Smooth muscle cell (in vitro differentiated cells): ENCODE data around the gene LZTR1. TPM values are rescaled to one million over a fixed set of nuclear protein-coding genes. Genes with fewer than 3 reads are reported as not detected.

Source experiments
- DNase-seq: peaks from one replicate; lab custom pipeline; 2025; ENCODE audit not compliant: unreplicated experiment; lab: John Stamatoyannopoulos, UW
- H2AFZ ChIP-seq: fragments of 200-600 bp; sonication (generic); 2 replicates; pipeline ENCODE4 v1.6.0; 2016; ENCODE audit warnings: antibody characterized with exemption, low read depth, mild to moderate bottlenecking
- H3F3A ChIP-seq: fragments of 200-600 bp; sonication (generic); 2 replicates; pipeline ENCODE4 v1.6.0; 2017; ENCODE audit warnings: antibody characterized with exemption, low read depth
- H3K27ac ChIP-seq: fragments of 200-600 bp; sonication (generic); 2 replicates; pipeline ENCODE4 v1.5.1; 2016; ENCODE audit warnings: low read depth, mild to moderate bottlenecking
- H3K27me3 ChIP-seq: fragments of 200-600 bp; sonication (generic); 2 replicates; pipeline ENCODE4 v1.6.1; 2016; ENCODE audit warnings: low read depth, mild to moderate bottlenecking
- H3K36me3 ChIP-seq: fragments of 200-600 bp; sonication (generic); 2 replicates; pipeline ENCODE4 v1.5.1; 2016; ENCODE audit warnings: low read depth
- H3K4me1 ChIP-seq: fragments of 200-600 bp; sonication (generic); 2 replicates; pipeline ENCODE4 v1.5.1; 2016; ENCODE audit warnings: low read depth
- H3K4me2 ChIP-seq: fragments of 200-600 bp; sonication (generic); 2 replicates; pipeline ENCODE4 v1.6.0; 2016; ENCODE audit warnings: mild to moderate bottlenecking
- H3K4me3 ChIP-seq: fragments of 200-600 bp; sonication (generic); 2 replicates; pipeline ENCODE4 v1.5.1; 2016; ENCODE audit warnings: mild to moderate bottlenecking
- H3K79me2 ChIP-seq: fragments of 200-600 bp; sonication (generic); 2 replicates; pipeline ENCODE4 v1.6.0; 2016; ENCODE audit warnings: low read depth, mild to moderate bottlenecking
- H3K9ac ChIP-seq: fragments of 200-600 bp; sonication (generic); 2 replicates; pipeline ENCODE4 v1.6.0; 2016; ENCODE audit warnings: low read depth
- H3K9me3 ChIP-seq: fragments of 200-600 bp; sonication (generic); replicated peaks from 2 replicates; pipeline ENCODE4 v1.5.1; 2016; ENCODE audit warnings: low read depth
- H4K20me1 ChIP-seq: fragments of 200-600 bp; sonication (generic); 2 replicates; pipeline ENCODE4 v1.6.0; 2016; ENCODE audit warnings: low read depth
- WGBS: methylation state at CpG from one replicate; pipeline ENCODE4 v1.1.7; 2016; ENCODE audit warnings: low lambda C conversion rate; 5-methylcytosine and 5-hydroxymethylcytosine counted together
- polyA plus RNA-seq: library from polyadenylated mRNA; unstranded; fragments of >200 nt; fragmentation: Nextera tagmentation; extraction: Ambion mirVana; gene quantifications from 2 replicates; pipeline ENCODE4 v1.2.1, GENCODE V29; 2016
- total RNA-seq: library from RNA; depleted of rRNA; stranded (reverse); fragments of >200 nt; gene quantifications from 2 replicates; pipeline ENCODE4 v1.2.3, GENCODE V29; 2014
- TF ChIP-seq, protein P1 (sequence below): fragments of 200-600 bp; sonication (generic); IDR thresholded peaks from 2 replicates; pipeline ENCODE4 v1.5.1; 2017; ENCODE audit warnings: borderline replicate concordance, mild to moderate bottlenecking, antibody characterized with exemption; ENCODE audit not compliant: insufficient read depth, poor library complexity, severe bottlenecking

The LZTR1 gene
- total and polyA plus RNA-seq, 2 experiments from 2014 or later: 34.2 to 43.9 TPM

DNA sequence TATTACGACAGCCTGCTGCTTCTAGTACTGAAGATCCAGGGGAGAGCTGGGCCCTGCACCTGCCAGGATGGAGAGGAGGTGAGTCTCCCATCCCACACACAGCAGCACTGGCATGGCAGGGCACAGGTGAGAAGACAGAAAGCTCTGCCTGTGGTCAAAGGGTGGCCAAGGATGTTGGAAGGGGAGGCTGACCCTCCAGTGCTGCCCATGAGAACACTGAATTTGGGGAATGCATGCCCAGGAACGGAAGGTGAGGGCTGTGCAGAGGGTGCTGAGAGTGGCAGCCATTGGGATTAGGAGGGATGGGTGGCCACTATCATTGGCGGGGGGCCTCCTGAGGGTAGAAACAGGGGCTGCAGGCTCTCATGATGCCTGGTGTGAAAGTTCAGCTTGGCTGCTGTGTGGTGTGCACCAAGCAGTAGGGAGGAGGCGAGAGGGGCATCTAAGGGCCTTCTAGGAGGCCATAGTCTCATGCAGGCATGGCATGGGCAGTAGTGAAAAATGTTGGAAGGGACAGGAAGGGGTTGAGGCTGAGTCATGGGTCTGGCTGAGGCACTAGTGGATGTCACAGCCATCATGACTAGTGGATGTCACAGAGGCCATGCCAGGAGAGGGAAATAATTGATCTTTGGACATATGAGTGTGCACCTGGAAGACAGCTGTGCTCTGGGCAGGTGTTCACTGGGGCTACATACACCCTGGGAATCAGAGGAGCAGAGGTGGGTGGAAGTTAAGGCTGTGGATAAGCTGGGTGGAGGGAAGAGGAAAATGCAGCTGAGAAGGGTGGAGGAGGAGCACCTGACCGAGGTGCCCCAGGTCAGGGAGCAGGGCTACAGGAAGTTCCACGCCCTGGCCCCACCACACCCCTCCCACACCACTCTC lies 61.1 kb downstream of the LZTR1 start:
- Histone ChIP-seq H3K27me3 (no peaks in the 10 kb centered on the region), H3K9ac (no peak overlapping the region), H3K36me3 (no peaks in the 10 kb centered on the region), H4K20me1 (no peaks in the 10 kb centered on the region), H3K79me2 (no peaks in the 10 kb centered on the region), H3K4me1 (peaks cover 5% of the 10 kb centered on the region), H3K9me3 (no peaks in the 10 kb centered on the region), H3K4me3 (no peak overlapping the region), H3K4me2 (no peak overlapping the region), H3K27ac (no peak overlapping the region), H2AFZ (no peak overlapping the region), H3F3A (peaks cover 9% of the 10 kb centered on the region)
- DNase-seq: no peak
- 98% methylated on average over 6 of the region's 6 CpGs for WGBS
- TF ChIP-seq, protein P1, sequence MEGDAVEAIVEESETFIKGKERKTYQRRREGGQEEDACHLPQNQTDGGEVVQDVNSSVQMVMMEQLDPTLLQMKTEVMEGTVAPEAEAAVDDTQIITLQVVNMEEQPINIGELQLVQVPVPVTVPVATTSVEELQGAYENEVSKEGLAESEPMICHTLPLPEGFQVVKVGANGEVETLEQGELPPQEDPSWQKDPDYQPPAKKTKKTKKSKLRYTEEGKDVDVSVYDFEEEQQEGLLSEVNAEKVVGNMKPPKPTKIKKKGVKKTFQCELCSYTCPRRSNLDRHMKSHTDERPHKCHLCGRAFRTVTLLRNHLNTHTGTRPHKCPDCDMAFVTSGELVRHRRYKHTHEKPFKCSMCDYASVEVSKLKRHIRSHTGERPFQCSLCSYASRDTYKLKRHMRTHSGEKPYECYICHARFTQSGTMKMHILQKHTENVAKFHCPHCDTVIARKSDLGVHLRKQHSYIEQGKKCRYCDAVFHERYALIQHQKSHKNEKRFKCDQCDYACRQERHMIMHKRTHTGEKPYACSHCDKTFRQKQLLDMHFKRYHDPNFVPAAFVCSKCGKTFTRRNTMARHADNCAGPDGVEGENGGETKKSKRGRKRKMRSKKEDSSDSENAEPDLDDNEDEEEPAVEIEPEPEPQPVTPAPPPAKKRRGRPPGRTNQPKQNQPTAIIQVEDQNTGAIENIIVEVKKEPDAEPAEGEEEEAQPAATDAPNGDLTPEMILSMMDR: no peak

DNA sequence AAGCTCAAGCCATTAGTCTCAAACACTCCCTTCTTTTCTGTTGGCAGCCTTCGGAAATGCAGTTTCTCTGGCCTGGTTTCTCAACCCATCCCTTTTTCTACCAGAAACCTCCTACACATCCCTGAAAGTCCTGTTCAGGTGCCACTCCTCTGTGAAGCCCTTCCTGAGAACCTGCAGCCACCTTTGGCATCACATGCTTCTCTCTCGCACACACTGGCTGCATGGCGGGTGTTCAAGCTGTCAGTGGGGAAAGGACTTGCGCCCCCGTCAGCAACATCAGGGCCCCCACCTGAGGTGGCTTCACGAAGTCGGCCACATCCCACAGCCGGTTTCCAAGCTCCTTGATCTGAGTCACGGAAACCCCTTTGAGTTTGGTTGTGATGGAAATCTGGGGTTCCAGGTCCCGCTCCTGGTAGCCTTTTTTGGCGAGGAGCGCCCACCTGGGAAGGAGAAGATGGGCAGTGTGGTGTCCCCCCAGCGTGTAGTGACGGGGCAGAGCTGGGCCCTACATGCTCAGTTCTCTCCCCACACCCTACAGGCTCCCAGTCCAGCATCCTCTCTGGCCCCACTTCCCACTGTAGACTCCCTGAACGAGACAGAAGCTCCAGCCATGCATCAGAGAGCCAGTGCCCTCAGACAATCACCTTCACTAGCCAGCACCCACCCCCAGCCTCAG lies 61.9 kb downstream of the LZTR1 start:
- no peak for DNase-seq
- Histone ChIP-seq H3K4me2 (peak overlapping the region; percentile 79), H3K4me3 (no peak overlapping the region), H4K20me1 (no peaks in the 10 kb centered on the region), H3K9me3 (no peaks in the 10 kb centered on the region), H3K79me2 (no peaks in the 10 kb centered on the region), H3F3A (peaks cover 9% of the 10 kb centered on the region), H3K9ac (peak overlapping the region; percentile 77), H3K36me3 (no peaks in the 10 kb centered on the region), H2AFZ (no peak overlapping the region), H3K27me3 (no peaks in the 10 kb centered on the region), H3K4me1 (peaks cover 5% of the 10 kb centered on the region), H3K27ac (peak overlapping the region; percentile 91)
- 92% methylated on average over 15 of the region's 15 CpGs for WGBS
- TF ChIP-seq, protein P1: no peak

DNA sequence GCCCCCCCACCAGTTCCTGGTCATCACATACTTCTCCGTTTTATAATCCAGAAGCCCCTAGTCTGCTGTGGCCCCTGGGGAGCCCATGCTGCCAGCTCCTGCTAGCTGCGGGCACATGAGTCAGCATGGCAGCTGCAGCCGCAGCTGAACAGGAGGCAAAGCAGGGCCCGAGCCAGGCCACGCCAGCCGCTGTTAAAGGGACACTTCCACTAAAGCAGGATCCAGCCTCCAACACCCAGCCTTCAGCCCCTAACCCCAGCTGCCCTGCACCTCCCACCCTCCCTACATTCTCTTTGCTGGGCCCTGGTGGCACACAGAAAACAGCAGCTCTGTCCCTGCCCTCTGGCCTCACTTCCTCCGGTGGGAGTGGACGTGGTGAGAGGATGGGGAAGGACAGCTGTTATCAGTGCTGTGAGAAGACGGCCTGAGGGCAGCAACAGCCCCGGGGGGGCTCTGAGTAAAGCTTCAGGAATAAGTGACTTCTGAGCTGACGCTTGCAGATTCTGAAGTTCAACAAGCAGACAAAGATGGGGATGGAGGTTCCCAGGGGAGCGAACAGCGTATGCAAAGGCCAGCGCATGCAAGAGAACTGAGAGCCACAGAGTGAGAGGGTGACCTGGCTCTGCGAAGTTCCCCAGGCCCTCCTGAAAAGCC lies 63.0 kb downstream of the LZTR1 start:
- peak; percentile 61 for DNase-seq
- Histone ChIP-seq H3K9me3 (no peaks in the 10 kb centered on the region), H3K79me2 (no peaks in the 10 kb centered on the region), H3F3A (peaks cover 6% of the 10 kb centered on the region), H3K4me2 (peak overlapping the region; percentile 79), H3K9ac (peak overlapping the region; percentile 77), H3K27me3 (no peaks in the 10 kb centered on the region), H3K4me1 (peaks cover 5% of the 10 kb centered on the region), H2AFZ (no peak overlapping the region), H3K27ac (peak overlapping the region; percentile 91), H3K36me3 (no peaks in the 10 kb centered on the region), H4K20me1 (no peaks in the 10 kb centered on the region), H3K4me3 (peak overlapping the region; percentile 47)
- TF ChIP-seq, protein P1: no peak
- 17% methylated on average over 15 of the region's 15 CpGs for WGBS
